ENCODE results near the gene SND1.
A peak's percentile ranks its signal among the peaks of the same experiment; 100 is the strongest.

SND1 gene

DNA sequence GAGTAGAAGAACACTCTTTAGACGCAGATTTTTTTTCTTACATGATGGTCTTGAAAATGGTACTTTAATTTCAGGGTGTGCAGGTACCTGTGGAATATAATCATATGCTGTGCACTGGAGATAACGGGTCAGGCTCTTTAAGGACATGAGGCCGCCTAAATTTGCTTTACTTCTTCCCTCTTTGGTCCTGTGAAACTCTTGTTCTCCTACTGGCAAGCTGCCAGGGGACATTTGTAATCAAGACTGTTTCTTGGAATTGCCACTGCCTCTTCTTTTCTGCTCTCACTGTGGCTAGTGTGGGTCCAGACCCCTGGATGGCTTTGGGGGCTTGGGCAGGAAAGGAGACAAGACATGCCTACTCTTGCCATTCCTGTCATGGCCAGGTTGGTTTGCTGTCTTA lies 146.0 kb downstream of the SND1 start:
- DNase-seq (ENCODE audit: insufficient read length) = no peak

DNA sequence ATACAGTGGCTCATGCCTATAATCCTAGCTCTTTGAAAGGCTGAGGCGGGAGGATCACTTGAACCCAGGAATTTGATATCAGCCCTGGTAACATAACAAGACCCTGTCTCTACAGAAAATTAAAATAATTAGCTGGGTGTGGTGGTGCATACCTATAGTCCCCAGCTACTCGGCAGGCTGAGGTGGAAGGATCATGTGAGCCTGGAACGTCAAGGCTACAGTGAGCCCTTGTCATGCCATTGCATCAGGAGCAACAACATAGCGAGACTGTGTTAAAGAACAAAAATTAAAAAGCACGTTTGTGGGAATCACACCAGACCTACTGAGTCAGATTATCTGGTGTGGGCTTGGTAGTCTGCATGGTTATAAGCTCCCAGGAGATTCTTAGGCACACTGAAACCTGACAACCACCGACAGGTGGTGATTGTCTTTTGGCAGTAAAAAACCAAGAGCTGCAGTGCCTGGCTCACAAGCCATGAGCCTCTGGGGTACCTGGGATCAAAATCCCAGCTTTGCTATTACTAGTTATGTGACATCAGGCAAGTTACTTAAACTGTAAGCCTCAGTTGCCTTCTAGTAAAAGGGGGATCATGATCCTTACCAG lies 146.9 kb downstream of the SND1 start:
- FAIRE-seq (no peak), DNase-seq (ENCODE audit: insufficient read length) (no peak)
- TF ChIP-seq POLR2AphosphoS5 (IDR thresholded peaks at IDR 0.05; ENCODE audit: low read depth, low read length) = no peak
- TF ChIP-seq POLR2A (IDR thresholded peaks at IDR 0.05; ENCODE audit: low read depth, low read length) = no peak
- no peak for TF ChIP-seq TAF1 (IDR thresholded peaks at IDR 0.05; ENCODE audit: borderline replicate concordance, low read depth, low read length)

More for the DNA sequence above, 146.0 kb downstream of the SND1 start:
- FAIRE-seq = no peak
- TF ChIP-seq POLR2A (IDR thresholded peaks at IDR 0.05; ENCODE audit: low read depth, low read length) (no peak), TAF1 (IDR thresholded peaks at IDR 0.05; ENCODE audit: borderline replicate concordance, low read depth, low read length) (no peak), POLR2AphosphoS5 (IDR thresholded peaks at IDR 0.05; ENCODE audit: low read depth, low read length) (no peak)

DNA sequence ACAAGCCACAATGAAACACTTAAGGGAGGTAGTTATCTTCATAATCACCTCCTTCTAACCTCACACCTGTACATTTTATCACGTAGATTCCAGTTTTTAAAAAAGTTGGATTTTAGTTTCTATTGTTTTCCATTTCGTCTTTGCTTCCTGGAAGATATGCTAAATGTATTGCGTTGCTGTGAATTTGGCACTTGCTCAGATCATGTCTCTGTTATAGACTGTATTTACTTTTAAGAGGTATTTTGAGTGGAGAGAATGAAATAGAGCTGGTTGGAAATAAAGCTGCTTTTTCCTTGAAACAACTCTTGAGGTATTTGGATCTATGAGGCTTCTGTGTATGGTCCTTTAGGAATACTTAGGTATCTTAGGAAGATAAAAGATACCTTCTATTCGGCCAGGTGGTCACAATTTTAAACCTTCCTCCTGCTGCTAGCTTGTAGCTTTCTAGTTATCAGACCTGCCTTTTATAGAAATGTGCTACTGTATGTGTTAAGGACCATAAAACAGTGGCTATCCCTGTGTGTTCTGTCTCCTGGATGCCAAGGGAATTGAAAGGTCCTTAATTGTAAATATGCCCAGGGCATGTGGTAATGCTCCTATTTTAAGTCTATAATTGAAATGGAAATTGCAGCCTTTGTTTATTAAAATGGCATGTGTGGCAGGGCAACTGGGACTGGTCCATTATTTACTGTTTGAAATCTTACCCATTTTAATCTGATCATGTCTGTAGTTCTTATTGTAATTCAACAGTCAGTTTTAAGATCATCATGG lies 147.7 kb downstream of the SND1 start:
- TF ChIP-seq POLR2A (IDR thresholded peaks at IDR 0.05; ENCODE audit: low read depth, low read length) = no peak
- no peak for TF ChIP-seq POLR2AphosphoS5 (IDR thresholded peaks at IDR 0.05; ENCODE audit: low read depth, low read length)
- no peak for TF ChIP-seq TAF1 (IDR thresholded peaks at IDR 0.05; ENCODE audit: borderline replicate concordance, low read depth, low read length)
- FAIRE-seq (no peak), DNase-seq (ENCODE audit: insufficient read length) (no peak)

DNA sequence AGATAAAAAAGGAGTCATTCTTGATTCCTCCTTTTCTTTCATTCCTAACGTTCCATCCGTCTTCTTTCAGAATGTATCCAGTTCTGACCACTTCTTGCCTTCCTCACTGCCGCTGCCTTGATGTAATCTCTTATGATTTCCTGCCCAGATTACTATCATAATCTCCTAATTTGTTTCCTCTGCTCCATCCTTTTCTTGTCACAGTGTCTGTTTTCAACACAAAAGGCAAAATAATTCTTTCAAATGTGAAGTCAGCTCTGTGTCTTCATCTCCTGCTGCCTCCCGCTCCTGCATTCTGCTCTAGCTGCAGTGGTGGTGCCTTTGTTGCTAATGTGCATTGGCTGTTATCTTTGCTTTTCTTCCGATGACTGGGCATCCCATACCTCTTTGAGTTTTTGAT lies 150.9 kb downstream of the SND1 start:
- FAIRE-seq (no peak), DNase-seq (ENCODE audit: insufficient read length) (no peak)
- TF ChIP-seq POLR2A (IDR thresholded peaks at IDR 0.05; ENCODE audit: low read depth, low read length) (no peak), TAF1 (IDR thresholded peaks at IDR 0.05; ENCODE audit: borderline replicate concordance, low read depth, low read length) (no peak), POLR2AphosphoS5 (IDR thresholded peaks at IDR 0.05; ENCODE audit: low read depth, low read length) (no peak)

DNA sequence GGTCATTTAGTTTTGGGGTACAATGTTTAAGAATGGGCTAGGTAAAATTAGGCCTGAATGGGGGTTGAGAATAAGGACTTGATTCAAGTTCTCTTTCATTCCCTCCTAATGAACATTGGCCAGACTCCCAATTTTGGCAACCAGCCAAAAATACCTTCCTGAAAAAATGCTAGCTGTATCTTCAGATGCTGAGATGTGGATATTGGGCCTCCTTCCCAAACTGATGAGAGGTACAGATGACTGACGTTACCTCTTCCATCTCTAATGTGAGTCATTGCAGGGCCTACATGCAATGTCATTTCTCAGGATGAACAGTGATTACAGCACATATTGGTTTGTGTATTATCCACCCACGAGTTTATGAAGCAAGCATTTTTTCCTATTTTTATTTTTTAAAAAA lies 151.6 kb downstream of the SND1 start:
- DNase-seq (ENCODE audit: insufficient read length) = no peak
- no peak for FAIRE-seq
- TF ChIP-seq POLR2A (IDR thresholded peaks at IDR 0.05; ENCODE audit: low read depth, low read length) = no peak
- no peak for TF ChIP-seq TAF1 (IDR thresholded peaks at IDR 0.05; ENCODE audit: borderline replicate concordance, low read depth, low read length)
- TF ChIP-seq POLR2AphosphoS5 (IDR thresholded peaks at IDR 0.05; ENCODE audit: low read depth, low read length) = no peak

DNA sequence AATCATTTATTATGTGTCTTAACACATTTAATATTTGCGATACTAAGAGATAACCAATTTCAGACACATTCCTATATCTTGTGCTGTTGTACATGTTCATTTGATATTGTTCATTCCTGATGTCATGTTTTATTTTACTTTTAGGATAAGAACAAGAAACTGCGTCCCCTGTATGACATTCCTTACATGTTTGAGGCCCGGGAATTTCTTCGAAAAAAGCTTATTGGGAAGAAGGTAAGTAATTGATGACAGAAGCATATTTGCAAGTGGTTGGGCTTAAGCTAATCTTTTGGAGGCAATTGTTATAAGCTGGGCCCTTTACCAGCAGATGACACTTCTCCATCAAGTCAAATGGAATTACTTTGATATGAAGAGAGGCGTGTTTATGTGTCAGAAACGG lies 155.3 kb downstream of the SND1 start:
- peak; percentile 21 for FAIRE-seq

DNA sequence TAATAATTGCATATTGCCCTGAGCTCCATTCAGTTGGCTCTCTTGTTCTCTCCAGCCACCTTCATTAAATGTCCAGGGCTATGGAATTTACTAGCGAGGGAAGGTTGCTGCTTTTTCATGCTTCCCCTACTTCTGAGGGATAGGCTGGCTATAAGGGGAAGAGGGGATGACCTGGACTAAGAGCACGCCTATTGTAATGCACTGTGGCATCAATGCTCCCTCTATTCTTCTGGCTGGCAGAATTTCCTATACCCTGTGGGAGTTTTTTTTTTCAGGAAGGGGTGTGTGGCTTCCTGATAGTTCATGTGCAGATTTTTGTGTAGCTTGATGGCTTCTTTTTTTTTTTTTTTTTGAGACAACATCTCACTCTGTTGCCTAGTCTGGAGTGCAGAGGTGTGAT lies 155.8 kb downstream of the SND1 start:
- DNase-seq (ENCODE audit: insufficient read length) (no peak), FAIRE-seq (no peak)
- TF ChIP-seq POLR2A (IDR thresholded peaks at IDR 0.05; ENCODE audit: low read depth, low read length) (no peak), TAF1 (IDR thresholded peaks at IDR 0.05; ENCODE audit: borderline replicate concordance, low read depth, low read length) (no peak), POLR2AphosphoS5 (IDR thresholded peaks at IDR 0.05; ENCODE audit: low read depth, low read length) (no peak)

More for the DNA sequence above, 155.3 kb downstream of the SND1 start:
- DNase-seq (ENCODE audit: insufficient read length) = no peak
- TF ChIP-seq TAF1 (IDR thresholded peaks at IDR 0.05; ENCODE audit: borderline replicate concordance, low read depth, low read length) (no peak), POLR2A (IDR thresholded peaks at IDR 0.05; ENCODE audit: low read depth, low read length) (no peak), POLR2AphosphoS5 (IDR thresholded peaks at IDR 0.05; ENCODE audit: low read depth, low read length) (no peak)

DNA sequence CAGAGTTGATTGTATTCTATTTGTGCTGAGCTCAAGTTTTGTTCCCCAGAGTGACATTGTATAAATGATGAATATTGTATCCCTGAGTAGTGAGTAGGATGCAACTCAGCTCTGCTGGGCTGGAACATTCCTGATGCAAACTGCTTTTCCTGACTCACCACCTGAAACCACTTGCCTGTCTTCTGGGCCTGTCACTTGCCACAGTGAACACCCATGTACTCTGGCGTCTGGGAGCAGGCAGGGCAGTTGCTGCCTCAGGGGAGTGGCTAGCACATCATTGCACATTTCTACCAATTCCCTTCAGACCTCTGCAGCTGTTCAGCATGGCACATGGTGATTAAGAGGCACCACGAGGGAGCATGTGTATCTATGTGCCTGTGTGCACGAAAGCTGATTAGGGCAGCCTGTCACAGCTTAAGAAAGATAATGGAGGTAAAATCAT lies 157.3 kb downstream of the SND1 start:
- DNase-seq (ENCODE audit: insufficient read length) (no peak), FAIRE-seq (no peak)
- TF ChIP-seq POLR2AphosphoS5 (IDR thresholded peaks at IDR 0.05; ENCODE audit: low read depth, low read length) = no peak

DNA sequence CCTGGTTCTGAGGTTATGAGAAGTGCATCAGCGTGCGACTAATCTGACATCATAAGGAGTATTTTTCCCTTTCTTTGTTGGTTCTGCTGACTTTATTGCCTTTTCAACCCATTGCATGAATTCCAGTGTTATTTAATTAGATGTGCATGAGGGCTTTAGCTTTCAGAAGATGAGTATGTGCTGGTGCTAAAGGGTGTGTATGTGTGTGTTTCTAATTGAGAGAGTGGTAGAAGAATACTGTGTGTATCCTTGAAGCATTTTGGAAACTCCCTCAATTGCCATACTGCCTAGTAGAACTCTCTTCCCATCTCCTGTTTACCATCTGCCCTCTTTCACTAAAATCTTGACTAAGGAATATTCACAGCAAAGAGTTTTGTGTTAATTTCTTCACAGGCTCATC lies 158.1 kb downstream of the SND1 start:
- no peak for FAIRE-seq
- TF ChIP-seq POLR2A (IDR thresholded peaks at IDR 0.05; ENCODE audit: low read depth, low read length) (no peak), POLR2AphosphoS5 (IDR thresholded peaks at IDR 0.05; ENCODE audit: low read depth, low read length) (no peak), TAF1 (IDR thresholded peaks at IDR 0.05; ENCODE audit: borderline replicate concordance, low read depth, low read length) (no peak)
- DNase-seq (ENCODE audit: insufficient read length) = no peak

DNA sequence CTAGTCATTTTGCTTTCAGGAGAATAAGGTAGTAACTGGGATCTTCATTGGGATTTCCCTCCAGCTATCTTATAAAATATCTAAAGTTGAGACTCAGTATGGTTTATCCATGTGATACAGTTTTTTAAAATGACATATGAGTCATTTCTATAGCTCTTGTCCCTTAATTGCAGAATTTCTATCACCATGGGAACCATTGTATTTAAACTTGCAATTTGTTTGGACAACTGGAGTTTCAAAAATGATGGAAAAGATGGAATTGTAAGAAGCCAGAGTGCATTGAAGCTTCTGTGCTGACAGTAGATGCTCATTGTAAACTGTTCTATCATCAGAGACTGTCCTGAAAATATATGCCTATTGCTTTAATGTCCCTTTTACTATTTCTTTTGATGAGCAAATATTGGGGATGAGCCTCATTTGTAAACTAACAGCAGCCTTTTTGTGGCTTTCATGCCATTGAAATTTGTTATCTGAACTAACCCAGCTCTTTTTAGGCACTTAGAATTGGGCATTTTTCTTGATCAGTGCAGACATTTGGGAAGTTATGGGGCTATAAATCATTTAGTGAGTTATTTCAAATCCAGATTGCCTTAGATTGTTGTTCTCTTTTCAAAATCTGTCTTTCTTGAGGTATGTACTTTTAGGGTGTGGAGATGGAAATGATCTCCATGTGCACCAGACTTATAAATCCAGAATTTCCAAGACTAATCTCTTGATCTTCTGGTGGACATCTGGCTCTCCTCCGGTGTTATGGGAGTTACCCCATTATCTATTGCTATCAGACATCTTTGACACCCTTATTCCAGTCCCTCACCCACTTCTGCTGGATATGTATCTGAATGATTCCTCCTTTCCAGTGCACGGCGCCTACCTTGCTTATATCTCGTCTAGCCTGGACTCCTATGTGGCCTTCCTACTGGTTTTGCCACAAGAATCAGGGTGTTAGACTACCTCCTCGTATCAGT lies 159.0 kb downstream of the SND1 start:
- TF ChIP-seq TAF1 (IDR thresholded peaks at IDR 0.05; ENCODE audit: borderline replicate concordance, low read depth, low read length) (no peak), POLR2A (IDR thresholded peaks at IDR 0.05; ENCODE audit: low read depth, low read length) (no peak), POLR2AphosphoS5 (IDR thresholded peaks at IDR 0.05; ENCODE audit: low read depth, low read length) (no peak)
- DNase-seq (ENCODE audit: insufficient read length) (no peak), FAIRE-seq (no peak)

DNA sequence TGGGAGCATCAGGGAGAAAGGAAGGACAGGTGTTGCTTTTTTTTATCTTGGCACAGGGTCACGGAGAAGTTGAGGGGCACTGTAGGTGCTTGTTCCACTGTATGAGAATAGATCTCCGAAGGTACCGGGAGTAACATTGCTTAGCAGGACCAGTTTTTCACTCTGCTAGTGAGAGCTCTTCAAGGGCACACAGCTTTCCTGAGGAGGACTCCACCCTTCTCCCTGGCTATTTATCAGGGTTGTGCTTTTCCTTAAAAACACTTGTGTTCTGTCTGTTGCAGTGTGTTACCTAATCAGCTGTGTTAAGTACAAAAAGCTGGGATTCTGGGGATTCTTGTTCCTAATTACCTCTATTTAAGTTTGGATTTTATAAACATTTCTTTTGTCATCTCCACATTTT lies 160.5 kb downstream of the SND1 start:
- FAIRE-seq (no peak), DNase-seq (ENCODE audit: insufficient read length) (no peak)
- TF ChIP-seq POLR2A (IDR thresholded peaks at IDR 0.05; ENCODE audit: low read depth, low read length) (no peak), TAF1 (IDR thresholded peaks at IDR 0.05; ENCODE audit: borderline replicate concordance, low read depth, low read length) (no peak), POLR2AphosphoS5 (IDR thresholded peaks at IDR 0.05; ENCODE audit: low read depth, low read length) (no peak)

Measured in GM12892 (cell line).